G401.6 (cell line): ENCODE measurements around the gene HADH.
"Not testable (repeated sequence)": the region's sequence is repeated elsewhere in the genome, so short reads cannot be mapped to it uniquely, and the experiment has no call there.

Source experiments
- FAIRE-seq: peaks from 2 replicates; lab custom pipeline; 2012; peaks lifted over from hg19 to GRCh38; lab: Jason Lieb, UNC

The HADH gene

DNA sequence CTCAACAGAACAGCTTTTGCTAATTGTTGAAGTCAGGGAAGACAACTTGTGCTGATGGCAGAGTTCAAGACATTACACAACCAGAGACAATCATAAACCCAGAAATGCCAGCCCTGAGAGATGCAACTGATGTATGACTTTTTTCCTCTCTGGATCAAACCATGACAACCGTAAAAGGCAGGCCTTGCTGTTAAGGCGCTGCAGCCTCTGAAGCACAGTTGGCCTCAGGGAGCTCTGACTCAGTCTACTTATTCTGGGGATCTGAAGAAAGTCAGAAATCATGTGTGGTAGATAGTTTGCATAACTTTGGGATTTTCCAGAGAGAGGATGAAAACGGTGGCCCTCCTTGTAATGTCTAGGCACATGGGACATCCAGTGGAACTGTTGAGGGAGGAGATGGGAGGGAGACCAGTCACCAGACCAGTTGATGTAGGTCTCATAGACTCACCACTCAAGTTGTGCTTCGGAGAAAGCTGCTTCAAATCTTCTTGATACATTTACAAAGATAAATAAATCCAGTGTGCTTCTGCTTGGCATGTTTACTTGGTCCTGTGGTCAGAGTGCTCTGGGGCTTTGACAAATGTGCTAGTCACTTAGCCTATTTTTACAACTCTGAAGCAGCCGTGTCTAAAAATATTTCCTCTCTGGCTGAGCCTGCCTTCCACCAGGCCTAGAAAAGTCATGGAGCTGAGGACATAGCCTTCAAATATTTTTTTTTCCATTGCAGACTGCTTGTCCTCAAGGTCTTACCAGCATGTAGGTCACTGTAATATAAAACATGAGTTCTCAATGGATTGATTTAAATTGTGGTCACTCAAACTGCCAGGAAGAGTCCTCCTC, 7.5 kb downstream of the HADH start:
- FAIRE-seq, result no peak

DNA sequence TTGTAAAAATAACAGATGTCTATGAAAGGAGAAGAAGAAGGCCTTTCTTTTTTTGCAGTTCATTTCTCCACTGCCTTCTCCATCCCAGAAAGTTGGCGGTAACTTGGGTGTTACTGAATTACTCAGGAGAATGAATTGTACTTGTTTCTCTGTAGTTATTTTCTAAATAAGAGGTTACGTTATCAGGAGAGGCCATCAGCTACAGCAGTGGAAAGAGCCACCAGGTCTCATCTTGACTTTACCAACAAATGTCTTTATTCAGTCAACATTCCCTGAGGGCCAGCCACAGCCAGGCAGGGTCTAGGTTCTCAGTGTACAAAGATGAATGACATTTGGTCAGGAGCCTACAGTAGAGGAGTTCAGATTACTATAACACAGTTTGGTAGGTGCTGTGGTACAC, 8.1 kb downstream of the HADH start:
- FAIRE-seq, result no peak

DNA sequence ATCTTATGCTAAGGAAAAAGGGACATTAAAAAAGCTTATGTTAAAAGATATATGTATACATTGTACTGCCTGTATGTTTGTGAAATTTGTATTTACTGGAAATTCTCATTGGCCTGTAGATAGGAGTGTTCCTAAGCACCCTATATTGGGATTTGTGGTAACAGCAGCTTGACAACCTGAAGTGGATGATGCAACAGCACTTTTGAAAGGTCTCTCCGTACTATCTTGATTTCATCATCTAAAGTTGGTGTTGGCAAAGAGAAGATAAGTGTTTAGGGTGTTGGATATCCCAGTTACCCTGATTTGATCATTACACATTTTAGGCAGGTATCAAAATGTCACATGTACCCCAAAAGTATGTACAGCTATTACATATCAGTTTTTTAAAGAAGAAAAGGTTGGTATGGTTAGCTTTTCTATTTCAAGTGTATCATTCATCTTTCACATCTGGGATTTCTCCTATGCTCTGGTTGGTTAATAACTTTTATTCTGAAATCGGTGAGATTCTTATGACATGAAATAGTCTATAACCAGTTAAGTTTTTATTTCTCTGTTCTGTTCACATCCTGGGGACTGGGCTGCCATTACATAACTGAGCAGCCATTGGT, 10.3 kb downstream of the HADH start:
- FAIRE-seq, result no peak

DNA sequence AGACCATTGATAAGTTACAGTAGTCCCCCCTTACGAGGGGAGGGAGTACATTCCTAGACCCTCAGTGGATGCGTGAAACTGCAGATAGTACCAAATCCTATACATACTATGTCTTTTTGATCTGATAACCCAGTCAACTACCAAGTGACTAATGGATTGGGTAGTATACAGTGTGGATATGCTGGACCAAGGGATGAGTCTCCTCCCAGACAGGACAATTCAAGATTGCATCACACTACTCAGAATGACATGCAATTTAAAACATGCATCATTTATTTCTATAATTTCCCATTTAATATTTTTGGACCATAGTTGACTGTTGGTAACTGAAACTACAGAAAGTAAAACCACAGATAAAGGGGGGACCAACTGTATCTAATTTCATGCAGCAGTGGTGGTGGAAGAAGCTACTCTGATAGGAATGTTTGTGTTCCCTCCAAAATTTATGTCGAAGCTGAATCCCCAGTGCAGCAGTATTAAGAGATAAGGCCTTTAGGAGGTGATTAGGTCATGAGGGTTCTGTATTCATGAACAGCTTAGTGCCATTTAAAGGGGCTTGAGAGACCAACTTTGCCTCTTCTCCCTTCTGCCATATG, 11.9 kb downstream of the HADH start:
- FAIRE-seq, result no peak

DNA sequence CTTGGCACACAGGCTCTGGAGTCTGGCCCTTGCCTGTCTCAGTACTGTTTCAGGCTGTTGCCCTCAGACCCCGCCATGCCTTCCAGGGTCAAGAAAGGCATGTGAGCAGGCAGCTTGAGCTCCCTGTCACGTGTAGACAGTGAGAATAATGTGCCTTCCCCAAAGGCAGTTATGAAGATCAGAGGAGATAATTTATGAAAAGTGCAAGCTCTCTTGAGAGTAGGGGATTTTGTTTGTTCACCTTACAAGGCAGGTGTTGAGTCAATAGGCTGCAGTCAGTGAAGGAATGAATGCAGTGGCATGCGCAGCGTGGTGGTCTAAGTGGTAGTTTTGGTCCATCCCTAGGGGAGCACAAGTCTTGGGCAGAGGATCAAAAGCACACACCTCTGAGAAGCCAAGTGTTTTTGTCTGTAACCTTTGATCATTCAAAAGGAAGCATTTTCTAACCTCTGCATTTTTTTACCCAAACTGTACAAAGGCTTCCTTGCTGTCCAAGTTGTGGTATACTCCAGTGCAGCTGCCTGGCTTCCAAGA, 14.4 kb downstream of the HADH start:
- FAIRE-seq, result no peak

DNA sequence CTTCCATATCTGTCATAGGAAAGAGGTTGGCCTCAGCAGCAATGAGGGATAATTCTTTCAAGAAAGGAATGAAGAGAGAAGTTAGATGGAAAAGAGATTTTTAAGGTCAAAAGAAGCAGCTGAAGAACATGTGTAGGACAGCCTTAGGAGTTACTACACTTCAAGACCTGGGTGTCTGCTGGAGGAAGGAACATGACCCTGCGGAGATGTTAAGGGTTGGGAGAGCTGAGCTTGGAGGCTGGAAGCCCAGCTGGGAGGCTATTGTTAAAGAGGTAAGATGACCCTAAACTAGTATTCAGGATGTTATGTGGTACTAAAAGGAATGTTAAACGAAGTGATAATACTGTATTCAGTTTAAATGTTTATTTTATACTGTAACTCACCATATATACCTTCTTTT, 15.0 kb downstream of the HADH start:
- no peak for FAIRE-seq

DNA sequence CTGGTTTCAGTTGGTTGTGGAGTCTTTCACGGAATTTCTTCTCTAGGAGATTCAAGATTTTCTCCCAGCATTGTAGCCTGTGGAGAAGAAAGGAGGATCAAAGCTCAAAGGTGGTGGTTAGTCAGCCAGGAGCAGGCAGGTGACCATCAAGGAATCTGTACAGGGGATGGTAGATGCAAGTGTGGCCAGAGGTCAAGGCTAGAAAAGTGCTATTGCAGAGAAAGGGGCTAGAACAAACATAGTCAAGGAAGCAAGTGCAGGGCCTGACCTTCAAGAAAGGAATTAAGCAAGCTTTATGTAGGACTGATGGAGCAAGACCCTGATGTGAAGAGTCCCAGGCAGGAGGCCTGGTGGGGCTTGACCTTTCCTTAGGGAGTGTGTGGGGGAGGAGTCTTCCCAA, 16.1 kb downstream of the HADH start:
- no peak for FAIRE-seq

DNA sequence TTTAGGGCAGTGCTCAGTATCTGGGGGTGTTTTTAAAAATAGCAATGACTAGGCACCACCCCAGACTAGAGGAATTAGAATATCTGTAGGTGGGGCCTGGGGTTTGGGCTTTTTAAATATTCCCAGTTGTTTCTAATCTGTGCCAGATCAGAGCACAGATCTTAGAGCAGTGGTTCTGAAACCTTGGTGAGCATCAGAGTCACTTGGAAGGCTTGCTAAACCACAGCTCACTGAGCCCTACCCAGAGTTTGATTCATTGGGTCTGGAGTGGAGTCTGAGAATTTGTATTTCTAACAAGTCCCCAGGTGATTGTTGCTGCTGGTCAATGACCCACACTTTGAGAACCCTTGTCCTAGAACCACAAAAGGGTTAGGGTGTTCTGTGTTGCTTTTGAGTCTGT, 16.7 kb downstream of the HADH start:
- FAIRE-seq, result no peak

DNA sequence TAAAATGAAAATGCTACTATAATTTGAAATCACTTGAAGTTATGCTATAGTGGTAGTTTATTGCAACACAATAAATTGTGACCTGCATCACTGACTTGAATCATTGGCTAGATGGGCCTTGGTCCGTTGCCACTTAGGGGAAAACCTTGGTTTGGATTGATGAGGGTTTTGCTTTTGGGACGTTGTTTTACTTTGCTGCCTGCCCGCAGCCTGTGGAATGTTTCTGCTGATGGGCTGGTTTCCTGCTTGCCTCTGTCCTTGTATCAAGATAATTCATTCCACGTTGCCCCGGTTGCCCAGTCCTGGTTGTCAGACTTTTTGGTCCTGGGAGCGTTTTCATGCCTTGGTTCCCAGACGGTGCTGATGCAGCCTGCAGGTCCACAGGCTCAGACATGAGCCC, 18.3 kb downstream of the HADH start:
- FAIRE-seq, result no peak

DNA sequence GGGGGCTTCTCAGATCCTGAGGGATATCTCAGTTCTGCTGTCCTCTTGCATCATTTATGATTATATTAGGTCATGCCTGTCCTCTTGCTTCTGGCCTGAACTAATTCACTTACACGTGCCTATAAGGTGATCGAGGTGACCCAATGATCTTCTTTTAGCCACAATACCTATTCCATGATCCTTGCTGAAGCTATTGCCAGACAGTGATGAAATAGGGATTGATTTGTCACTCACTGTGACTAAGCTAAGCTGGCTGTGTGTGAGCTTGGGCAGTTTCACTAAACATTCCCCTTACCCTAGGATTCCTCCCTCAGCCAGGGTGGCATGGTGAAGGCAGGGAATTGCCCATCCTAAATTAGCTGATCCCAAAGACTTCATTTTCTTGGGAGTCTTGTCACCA, 19.0 kb downstream of the HADH start:
- FAIRE-seq, result no peak

DNA sequence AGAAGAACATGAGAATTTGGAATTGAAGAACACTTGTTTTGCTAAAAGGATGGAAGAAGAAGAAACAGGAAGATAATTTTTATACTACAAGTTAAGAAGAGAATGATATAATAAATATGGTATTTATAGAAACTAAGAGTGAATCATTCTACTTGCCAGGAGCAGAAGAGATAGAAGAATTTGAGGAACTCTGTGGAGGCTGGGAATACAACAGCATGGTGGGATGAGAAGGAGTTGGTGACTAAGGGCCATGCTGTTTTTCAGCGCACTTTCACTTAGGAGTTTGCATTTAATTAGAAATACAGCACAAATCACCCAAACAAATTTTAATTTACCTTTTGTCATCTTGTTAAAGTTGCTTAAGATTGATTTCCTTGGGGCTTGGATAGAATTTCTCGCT, 20.5 kb downstream of the HADH start:
- FAIRE-seq, result no peak

DNA sequence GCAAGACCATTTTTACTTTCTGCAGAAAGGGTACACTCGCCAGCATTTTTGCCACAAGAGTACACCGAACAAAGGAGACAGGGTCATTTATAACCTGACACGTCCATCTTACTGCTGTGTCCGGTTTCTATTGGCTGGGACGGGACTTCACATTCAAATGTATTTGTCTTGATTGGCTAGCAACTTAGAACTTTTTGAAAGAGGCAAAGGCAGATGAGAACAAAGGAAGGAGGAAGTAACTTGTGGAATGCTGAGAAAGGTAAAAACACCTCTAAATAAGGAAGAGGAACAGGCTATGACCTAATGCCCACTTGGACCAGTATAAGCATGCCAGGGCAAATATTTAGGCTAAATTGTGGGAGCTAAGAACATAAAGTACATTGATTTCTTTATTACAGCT, 22.7 kb downstream of the HADH start:
- not testable (repeated sequence) for FAIRE-seq

DNA sequence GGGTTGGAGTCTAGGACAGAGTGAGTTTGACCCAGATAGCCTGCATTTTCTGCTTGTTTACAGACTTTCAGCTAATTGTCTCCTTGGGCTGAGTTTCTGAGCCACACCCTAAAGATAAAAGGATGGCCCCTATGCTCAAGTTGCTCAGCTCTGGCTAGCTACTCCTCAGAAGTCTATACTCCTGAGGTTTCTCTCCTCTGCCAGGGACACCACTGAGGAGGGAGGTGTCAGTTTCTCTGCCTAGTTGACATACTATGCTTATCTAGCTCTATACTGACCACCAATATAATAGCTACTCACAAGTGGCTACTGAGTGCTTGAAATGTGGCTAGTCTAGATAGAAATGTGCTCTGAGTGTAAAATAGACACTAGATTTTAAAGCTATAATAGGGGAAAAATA, 23.6 kb downstream of the HADH start:
- FAIRE-seq, result no peak

DNA sequence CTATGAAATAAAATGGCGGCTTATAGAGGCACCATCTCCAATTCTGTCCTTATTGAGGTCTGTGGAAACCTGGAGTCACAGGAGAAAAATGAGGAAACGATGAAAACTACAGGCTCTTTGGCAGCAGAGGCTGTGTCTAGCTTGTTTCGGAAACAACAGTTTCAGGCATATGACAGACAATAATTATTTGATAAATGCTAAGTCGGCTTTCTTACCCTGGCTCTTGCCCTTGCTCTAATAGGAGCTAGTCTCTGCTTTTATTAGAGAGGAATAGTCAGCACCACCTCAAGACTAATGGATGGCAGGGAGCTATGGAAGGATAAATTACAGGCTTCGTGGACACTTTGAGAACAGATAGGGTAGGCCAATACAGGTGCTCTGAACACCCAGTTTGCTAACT, 24.3 kb downstream of the HADH start:
- no peak for FAIRE-seq

DNA sequence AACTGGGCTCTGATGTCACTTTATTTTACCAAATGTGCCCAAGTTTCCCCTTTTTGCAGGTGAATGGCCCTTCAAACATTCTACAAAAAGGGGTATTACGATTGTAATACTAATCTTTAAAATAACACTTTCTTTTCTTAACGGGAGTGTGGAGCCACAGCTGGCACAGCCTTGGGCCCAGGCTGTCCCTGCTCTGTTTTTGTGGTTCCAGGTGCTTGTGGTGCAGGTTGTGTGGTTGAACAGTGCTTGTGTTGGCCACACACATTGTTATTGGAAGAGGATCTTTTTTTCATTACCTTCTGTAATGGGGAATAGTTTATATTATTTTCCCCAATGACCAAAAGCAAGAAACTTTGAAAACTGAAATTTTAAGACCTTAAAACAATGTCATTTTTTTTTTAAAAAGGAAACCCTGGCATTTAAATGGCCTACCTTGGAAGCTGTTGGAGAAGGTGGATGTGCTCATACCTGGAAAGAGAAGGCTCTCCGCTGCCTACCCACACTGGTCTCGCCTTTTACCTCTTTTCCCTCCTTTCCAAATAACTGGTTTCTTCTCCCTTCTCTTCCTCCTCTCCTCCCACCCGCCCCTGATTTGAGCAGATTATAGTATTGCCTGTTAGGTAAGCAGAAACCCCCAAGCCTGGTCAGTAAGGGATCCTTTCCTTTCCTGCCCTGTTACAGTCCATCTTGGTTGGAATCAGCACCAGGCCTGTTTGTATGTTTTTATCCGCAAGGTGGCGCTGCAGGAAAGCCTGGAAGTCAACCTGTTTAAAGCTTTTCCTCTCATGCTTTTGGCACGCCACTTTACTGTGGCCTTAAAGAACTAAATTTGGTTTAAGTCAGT, 28.6 kb downstream of the HADH start:
- peak; percentile 92 for FAIRE-seq

DNA sequence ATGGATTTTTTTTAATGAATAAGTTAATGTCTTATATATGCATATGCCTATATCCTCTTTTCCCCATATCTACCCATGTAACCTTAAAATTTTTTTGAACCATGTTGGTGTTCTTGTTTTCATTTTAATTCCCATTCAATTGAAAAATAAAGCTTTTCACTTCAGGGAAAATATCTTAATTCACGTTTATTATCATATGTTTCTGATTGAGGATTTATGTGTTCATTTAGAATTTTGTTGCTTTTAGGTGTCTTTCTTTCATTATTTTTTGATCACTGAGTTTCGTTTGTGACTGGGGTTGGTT, 29.1 kb downstream of the HADH start:
- FAIRE-seq, result no peak

DNA sequence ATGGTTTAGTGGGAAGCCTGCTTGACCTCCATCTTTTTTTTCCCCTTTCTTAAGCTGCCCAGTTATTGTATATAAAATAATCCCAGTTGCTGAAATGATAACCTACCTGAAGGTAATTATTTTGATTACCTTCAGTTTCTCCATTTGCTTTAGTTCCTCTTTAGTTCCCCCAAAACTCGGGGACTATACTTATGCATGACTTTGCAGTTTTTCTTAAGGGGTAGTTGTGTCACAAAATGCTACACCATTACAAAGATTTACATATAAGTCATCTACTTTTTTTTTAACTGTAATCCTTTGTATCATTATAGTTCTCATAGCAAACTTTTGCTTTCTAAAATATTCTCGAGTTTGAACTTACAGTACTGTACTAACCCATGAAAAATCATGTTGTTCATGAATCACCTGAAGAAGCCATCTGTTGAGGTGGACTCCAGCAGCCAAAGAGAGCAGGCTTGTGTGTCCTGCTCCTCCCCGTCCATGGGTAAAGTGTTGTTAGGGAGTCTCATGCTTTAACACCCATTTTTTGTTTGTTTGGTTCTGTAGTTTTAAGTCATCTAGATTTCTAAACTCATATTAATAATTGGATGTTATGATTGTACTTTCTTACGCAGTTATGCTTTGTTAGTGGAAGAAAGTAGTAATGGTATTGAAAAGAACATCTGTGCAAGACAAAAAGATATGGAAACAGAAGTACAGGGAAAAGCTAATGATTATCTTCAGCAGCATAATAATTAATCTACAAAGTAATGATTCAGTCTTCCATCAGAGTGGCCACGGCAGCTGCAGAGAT, 34.6 kb downstream of the HADH start:
- no peak for FAIRE-seq

DNA sequence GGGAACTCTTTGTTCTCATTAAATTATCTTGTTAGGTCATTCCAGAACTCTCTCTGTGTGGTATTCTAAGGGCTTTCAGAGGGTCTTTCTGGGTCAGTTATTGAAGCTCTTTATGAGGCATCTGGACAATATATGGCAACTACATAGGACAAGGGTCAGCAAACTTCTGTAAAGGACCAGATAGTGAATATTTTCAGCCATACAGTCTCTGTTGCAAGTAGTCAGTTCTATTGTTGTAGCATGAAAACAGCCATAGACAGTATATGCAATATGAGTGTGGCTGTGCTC, 35.1 kb downstream of the HADH start:
- no peak for FAIRE-seq

DNA sequence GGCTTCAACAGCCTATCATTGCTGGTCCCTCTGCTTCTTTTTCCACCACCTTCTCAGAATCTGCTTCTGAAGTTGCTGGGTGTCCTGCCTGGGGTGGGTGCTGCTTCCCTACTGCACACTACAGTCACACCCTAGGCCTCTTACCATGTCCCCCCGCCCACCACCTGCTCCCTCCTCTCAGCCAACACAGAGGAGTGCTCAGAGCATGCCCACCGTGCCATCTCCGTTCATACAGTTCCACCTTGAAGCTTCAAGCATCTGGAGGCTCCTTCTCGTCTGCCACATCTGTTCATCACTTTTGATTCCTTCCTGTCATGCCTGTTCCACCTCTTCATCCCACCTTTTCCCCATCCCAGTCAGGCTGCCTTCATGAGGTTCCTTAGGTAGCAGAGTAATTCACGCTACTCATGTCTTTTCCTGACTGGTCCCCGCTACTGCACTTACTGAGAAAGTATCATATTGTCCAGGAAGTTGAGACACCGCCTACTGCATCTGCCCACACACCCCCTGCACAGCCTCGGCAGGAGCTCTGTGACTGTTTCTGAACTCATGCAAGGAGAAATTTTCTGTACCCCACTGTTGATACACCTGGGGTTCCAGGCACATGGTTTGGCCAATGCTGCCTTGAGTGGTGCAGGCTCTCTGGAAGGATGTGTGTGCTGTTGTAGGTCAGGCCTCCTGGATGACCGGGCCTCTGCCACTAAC, 39.5 kb downstream of the HADH start:
- FAIRE-seq, result no peak

DNA sequence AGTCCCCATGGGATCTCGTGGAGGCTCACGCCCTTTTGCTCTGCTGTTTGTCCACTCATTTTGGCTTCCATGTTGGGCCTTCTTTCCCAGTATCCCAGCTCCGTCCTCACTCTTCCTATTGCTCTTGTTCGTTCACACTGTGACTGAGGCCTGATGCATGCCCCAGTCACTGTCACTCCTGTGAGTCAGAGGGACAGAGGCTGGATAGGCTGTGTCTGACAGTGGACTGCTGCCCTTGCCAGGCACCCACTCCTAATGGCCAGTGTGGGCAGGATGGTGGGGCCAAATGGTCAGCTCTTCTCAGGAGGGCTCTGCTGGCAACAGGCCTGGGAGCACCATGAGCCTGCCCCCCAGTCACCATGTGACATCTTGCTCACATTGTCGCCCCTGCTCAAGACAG, 40.0 kb downstream of the HADH start:
- no peak for FAIRE-seq

DNA sequence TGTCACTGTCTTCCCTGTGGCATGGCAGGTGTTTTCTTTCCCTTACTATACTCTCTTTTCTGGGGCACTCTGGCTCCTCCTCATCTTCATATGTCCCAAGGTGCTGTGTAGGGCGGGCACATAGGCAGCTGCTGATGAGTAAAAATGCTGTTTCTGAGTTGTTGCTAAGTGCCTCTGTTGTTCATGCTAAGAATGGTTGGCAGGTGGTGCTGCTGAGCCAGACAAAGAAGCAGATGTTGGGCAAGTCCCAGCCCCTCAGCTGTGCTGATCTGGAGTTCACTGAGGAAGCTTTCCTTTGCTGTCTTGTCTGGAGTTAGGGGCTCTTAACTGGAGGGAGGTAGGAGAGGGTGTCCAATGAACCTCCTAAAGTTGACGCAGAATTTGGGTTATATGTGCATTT, 40.6 kb downstream of the HADH start:
- no peak for FAIRE-seq
